T-helper 1 cell treated with Interleukin-12 subunit alpha and Interleukin-12 subunit beta and Interleukin-4 antibody, amounts not matched to agents 30 ng/mL and 1 ng/mL, for 36 hours (primary cell): ENCODE measurements around the gene PTPN7. TPM values are rescaled to one million over a fixed set of nuclear protein-coding genes. Genes with fewer than 3 reads are reported as not detected.
"Not testable (repeated sequence)": the region's sequence is repeated elsewhere in the genome, so short reads cannot be mapped to it uniquely, and the experiment has no call there.

Source experiments
- intact Hi-C: fragments of 100-400 bp; cut with micrococcal nuclease; formaldehyde crosslinking; loops from one replicate; pipeline ENCODE4 v1.15.1; 2024
- total RNA-seq: library from RNA; stranded (reverse); gene quantifications from 2 replicates; pipeline ENCODE4 v1.2.3, GENCODE V29; 2022

PTPN7 gene
- total RNA-seq, 1 donor from 2014 or later = 302 TPM

DNA sequence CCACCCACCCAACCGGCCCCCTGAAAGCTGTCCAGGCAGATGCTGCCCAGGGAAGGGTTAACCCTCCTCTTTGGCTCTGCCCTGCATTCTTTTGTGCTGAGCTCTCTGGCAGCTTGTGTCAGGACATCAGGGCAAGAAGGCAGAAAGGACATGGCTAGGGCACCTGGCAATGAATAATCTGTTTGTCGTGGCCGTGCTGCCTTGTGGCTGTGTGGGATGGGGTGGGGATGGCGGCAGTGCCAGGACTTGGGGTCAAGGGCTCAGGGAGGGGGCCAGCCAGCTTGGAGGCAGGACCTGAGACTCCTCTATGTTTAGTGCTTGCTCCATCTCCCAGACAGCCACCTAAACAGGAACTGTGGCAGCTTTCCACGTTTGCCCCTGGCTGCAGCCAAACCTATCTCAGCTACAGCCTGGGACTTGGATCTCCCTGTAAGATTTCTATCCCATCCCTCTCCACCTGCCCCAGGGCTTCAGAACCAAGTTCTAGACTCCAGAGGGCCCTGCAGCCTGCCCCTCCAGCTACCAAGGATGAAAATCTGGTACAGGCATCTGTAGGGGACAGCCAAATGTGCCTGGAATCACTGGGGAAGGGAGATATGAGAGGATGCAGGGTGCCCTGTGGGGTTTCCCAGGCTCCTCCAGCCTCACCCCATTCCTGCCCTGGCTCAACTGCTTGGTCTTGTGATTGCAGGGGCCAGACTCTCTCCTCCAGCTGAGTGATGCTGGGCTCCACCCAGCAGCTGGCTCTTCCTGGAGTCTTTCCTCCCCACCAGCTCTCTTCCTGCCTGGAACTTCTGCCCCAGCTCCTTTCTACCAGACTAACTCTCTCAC, 47.3 kb downstream of the PTPN7 start:
- intact Hi-C loops = no loop called here

DNA sequence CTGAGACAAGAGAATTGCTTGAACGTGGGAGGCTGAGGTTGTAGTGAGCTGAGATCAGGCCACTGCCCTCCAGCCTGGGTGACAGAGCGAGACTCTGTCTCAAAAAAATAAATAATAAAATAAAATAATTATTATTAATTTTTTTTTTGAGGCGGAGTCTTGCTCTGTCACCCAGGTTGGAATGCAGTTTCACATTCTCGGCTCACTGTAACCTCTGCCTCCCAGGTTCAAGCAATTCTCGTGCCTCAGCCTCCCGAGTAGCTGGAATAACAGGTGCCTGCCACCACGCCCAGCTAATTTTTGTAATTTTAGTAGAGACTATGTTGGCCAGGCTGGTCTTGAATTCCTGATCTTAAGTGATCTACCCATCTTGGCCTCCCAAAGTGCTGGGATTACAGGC, 48.8 kb downstream of the PTPN7 start:
- intact Hi-C loops = not testable (repeated sequence)

DNA sequence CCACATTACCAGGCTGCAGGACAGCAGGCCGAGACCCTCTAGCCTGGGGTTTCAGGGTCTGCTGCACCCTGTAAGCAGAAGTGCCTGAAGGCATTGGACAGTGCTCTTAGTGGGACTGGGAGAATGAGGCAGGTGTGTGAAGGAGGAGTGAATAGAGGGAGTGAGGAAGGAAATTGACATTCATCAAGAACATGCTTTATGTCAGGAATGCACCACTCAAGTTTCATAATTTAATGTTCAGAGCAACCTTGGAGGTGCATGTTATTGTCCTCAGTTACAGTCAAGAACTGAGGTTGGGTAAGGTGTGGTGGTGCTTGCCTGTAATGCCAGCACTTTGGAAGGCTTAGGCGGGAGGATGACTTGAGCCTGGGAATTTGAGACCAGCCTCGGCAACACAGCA, 49.4 kb downstream of the PTPN7 start:
- intact Hi-C loops = no loop called here

DNA sequence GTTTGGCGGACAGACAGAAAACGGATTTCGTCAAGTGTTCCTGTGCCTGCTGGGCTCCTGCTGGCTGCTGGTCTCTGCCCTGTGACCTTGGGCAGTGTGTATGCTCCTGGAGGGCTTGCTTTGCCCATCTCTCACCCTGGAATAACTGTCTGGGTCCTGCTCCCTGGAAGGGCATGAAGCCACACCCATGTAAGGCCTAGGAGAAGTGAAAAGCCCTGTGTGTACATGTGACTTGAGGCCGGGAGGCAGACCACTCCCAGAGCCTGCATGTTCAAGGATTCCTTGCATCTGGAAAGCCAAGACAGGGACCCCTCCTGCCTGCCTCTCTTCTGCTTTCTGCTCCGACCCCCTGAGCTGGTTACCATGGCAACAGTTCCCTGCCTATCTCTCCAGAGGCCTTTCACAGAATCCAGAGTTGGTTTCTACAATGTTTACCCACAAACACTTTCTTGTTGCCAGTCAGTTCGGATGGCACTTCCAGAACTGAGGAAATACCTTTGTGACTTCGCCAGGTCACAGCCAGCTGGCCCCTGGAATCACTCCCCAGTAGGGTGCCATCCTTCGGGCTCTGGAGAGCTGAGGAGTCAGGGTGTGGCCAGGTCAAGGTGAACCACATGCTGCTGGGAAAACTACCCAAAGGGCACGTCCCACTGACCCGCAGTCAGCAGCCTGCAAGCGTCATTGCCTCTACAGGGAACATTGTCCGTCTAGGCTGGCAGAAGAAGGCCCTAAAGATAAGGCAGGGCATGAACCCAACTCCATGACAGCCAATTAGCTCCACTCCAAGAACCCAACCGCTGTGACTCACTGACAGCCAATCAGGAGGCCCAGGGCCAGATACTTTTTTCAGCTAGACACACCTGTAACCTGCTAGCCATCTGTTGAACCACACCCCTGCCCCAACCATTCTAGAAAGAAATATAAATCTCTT, 52.3 kb downstream of the PTPN7 start:
- intact Hi-C loops = no loop called here

DNA sequence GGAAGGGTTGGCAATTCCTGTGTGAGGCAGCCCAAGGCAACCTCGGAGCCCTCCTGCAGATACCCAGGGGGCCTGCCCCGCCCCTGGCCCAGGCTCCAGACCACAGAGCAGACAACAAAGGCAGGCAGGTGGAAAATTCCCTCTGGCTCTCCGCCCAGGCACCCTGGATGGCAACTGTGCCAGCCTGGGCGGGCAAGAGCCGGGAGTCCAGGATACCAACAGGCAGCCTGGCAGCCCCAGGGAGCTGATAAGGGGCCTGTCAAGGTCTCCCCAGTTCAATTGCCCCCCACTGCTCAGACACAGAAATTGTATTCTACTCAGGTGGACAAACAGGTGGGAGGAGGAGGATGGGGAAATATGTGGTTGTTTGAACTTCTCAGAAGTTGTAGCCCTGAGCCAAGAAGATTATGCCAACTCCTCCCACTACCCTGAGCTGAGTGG, 53.1 kb downstream of the PTPN7 start:
- intact Hi-C loops = no loop called here

DNA sequence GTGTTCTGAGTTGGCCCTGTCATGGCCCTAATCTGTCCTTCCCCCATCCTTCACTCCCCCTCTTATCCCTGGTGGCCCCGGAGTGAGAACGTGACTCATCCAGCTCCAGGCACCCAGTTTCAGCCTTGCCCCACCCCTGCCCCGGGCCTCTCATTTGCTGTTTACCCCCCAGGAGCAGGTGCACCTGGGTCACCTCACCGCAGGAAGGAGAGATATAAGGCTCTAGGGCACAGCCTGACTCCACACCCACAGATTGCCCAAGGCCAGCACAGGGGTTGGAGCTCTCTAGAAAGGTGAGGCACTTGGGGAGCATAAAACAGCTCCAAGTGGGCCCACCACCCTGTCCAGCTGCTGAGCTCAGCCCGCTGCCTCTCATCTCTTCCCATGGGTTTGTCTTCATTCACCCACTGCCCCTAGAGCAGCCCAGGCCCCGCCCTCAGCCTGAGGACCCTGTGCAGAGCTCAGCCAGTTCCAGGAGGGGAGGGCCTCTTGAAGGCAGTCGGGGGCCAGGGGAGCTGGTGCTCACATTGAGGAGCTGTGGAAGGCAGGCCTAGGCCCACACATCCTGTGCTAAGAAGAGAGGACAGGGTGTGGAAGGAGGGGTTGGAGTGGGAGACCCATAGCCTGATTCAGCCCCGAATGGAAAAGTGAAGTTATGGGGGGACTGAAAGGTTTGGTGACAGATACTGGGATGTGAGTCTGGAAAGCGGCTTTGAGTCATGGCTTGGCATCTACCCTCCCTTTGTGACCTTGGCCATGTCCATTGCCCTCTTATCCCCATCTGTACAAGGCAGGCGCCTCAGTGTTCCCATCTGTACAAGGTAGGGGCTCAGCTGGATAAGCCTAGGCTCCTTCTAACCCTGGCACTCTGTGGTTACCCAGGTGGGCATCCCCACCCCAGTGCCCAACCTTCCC, 53.8 kb downstream of the PTPN7 start:
- intact Hi-C loops = no loop called here

DNA sequence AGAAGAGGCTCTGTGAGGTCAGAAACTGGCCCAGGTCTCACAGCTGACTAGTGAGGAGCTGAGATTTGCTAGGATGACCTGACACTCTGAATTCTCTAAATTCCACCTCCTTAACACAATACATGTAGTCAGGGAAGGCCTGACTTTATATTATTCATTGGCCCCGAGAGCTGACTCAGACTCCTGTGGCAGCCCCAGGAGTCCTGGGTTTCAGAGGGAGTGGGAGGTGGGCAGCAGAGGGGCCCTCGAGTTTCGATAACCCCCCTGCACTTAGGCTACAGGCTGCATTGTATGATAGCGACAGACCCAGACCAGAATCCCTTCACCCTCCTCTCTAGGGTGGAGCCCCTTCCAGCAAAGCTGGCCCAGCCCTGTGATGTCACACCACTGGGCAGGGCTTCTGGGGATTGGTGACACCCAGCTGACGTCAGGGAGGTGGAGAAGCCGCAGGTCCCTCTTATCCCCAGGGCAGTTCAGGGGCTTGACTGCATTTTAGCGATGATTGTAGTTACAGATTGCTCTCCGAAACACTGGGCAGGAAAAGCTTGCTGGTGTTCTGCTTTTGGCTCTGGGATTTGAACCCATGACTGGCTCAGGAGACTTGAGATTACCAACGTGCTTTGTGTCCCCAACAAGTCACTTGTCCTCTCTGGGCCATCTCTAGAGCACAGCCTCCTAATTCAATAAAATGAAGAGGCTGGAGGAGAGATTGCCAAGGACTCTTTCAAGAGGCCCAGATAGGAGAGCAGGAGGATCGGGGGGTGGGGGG, 54.6 kb downstream of the PTPN7 start:
- intact Hi-C loops = no loop called here

DNA sequence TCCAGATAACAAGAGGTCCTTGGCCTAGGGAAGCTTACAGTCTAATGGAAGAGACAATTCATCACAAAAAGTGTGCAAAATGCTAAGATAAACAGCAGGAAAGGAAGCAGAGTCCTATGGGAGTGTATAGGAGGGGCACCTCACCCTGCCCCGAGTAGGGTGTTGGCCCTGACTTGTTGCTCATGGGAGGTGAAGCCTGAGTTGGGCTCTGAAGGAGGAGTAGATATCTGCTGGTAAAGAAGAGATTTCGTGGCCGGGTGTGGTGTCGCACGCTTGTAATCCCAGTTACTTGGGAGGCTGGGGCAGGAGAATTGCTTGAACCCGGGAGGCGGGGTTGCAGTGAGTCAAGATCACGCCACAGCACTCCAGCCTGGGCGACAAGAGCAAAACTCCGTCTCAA, 56.3 kb downstream of the PTPN7 start:
- intact Hi-C loops = no loop called here

DNA sequence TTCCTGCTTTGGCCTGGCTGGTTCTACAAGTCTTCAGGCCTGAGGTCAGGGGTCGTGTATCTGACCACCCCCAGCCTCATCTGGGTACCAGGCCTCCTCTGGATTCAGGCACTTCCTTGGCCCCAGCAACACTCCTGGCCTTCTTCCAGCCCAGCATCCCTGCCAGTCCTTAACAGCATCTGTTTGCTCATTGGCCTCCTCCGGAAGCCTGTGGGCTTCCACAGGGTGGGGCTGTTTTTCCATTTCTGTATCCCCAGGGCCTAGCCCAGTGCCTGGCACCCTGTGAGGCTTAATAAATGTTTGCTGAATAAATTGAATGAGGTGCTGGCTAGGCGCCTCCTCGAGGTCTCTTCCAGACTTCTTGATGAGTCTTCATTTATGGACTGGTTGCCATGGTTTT, 59.2 kb downstream of the PTPN7 start:
- intact Hi-C loops = no loop called here

Other genes with a start within 250 kb of the PTPN7 start
- gene LMOD1, start 214.1 kb downstream of the PTPN7 start, total RNA-seq = not detected in 2 replicates
- 60.5 and 65.6 TPM in 2 replicates for gene TIMM17A, start 205.1 kb downstream of the PTPN7 start, total RNA-seq
- gene RNPEP, start 178.0 kb downstream of the PTPN7 start, total RNA-seq = 26.8 and 28.1 TPM in 2 replicates
- gene ELF3, start 150.0 kb downstream of the PTPN7 start, total RNA-seq = 0.41 and 0.61 TPM in 2 replicates
- gene GPR37L1, start 37.7 kb downstream of the PTPN7 start, total RNA-seq = not detected in 2 replicates
- gene ARL8A, start 15.9 kb downstream of the PTPN7 start, total RNA-seq = 67.8 and 71.6 TPM in 2 replicates
- gene LGR6, start 33.2 kb upstream of the PTPN7 start, total RNA-seq = not detected in 2 replicates
- 50.1 and 54.8 TPM in 2 replicates for gene UBE2T, start 181.3 kb upstream of the PTPN7 start, total RNA-seq
- 22.8 and 24.7 TPM in 2 replicates for gene PPP1R12B, start 188.1 kb upstream of the PTPN7 start, total RNA-seq